Choroid plexus epithelial cell (primary cell): ENCODE results near the gene NTNG1.

Source experiments
- DNase-seq: peaks from one replicate; pipeline ENCODE4 v3.0.0-alpha.2; 2010; ENCODE audit warnings: low read depth
- H3K4me3 ChIP-seq: 2 replicates; pipeline ENCODE4 v1.5.1; 2011; ENCODE audit warnings: low read depth, mild to moderate bottlenecking, control low read depth, low read length, moderate library complexity
- TF ChIP-seq, protein P1 (sequence below): conservative IDR thresholded peaks from 2 replicates; pipeline ENCODE4 v1.5.1; 2011; ENCODE audit warnings: low read depth, mild to moderate bottlenecking, control low read depth, inconsistent platforms, low read length, moderate library complexity

The NTNG1 gene

DNA sequence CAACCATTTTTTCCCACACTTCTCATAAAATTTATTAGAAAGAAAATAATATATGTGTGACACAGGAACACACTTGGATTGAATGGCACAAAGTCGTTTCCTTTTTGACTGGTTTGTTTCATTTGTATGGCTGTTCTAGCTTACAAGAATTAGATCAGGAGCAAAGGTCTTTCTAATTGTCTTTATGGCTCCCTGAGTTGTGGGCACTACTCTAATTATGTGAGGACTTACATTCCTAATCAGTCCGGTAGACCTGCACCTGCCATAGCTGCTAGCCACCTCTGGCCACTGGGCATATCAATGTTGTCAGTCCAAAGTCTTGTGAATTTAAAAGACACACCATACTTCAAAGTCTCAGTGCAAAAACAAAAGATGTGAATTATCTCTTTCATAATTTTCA is 346.7 kb downstream of the NTNG1 start:
- TF ChIP-seq, protein P1, sequence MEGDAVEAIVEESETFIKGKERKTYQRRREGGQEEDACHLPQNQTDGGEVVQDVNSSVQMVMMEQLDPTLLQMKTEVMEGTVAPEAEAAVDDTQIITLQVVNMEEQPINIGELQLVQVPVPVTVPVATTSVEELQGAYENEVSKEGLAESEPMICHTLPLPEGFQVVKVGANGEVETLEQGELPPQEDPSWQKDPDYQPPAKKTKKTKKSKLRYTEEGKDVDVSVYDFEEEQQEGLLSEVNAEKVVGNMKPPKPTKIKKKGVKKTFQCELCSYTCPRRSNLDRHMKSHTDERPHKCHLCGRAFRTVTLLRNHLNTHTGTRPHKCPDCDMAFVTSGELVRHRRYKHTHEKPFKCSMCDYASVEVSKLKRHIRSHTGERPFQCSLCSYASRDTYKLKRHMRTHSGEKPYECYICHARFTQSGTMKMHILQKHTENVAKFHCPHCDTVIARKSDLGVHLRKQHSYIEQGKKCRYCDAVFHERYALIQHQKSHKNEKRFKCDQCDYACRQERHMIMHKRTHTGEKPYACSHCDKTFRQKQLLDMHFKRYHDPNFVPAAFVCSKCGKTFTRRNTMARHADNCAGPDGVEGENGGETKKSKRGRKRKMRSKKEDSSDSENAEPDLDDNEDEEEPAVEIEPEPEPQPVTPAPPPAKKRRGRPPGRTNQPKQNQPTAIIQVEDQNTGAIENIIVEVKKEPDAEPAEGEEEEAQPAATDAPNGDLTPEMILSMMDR = no peak
- no peak for DNase-seq
- no peak overlapping the region for H3K4me3 ChIP-seq

GRCh38 chr1:107491582-107491981 is 350.7 kb downstream of the NTNG1 start:
- no peak for DNase-seq
- no peak overlapping the region for H3K4me3 ChIP-seq
- TF ChIP-seq, protein P1 = no peak

DNA sequence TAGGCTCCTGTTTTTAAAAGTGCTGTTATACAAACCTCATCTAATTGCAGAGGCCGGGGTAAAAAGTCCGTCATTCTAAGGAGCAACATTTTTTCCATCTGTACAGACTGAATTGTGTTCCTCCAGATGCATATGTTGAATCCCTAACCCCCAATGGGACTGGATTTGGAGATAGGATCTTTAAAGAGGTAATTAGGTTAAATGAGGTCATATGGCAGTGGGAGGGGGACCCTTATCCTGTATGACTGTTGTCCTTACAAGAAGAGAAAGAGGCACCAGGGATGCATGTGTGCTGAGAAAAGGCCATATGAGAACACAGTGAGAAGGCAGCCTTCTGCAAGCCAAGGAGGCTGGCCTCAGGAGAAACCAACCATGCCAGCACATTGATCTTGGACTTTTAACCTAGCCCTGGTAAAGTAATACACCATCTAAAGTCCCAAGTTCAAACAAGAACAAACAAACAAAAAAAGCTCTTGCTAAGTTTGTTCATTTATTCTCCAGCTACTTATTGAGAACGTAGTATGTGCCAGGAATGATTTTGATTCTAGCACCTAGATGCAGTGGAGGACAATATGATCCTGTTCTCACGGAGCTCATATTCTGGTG is 352.4 kb downstream of the NTNG1 start:
- TF ChIP-seq, protein P1 = no peak
- DNase-seq = no peak
- no peak overlapping the region for H3K4me3 ChIP-seq

GRCh38 chr1:107494061-107494460 is 353.2 kb downstream of the NTNG1 start:
- DNase-seq = no peak
- H3K4me3 ChIP-seq = no peak overlapping the region
- TF ChIP-seq, protein P1 = no peak

- no peak for DNase-seq
- H3K4me3 ChIP-seq = no peak overlapping the region
- TF ChIP-seq, protein P1 = no peak
Measured at GRCh38 chr1:107496002-107496401, 355.2 kb downstream of the NTNG1 start.

GRCh38 chr1:107499139-107499744 is 358.4 kb downstream of the NTNG1 start:
- H3K4me3 ChIP-seq = no peak overlapping the region
- no peak for DNase-seq

More at GRCh38 chr1:107499139-107499744, 358.4 kb downstream of the NTNG1 start:
- TF ChIP-seq, protein P1 = no peak
